Neuronal stem cell (in vitro differentiated cells): ENCODE measurements around the gene TMPRSS6.
A peak's percentile ranks its signal among the peaks of the same experiment; 100 is the strongest.

Experiments
- DNase-seq: peaks from one replicate; pipeline ENCODE4 v3.0.0-alpha.2; 2013; ENCODE audit warnings: low spot score
- H2AFZ ChIP-seq: one replicate; pipeline ENCODE4 v1.6.1; 2013; ENCODE audit warnings: mild to moderate bottlenecking, low read length, inconsistent platforms
- H2AK5ac ChIP-seq: 2 replicates; pipeline ENCODE4 v1.6.1; 2013; ENCODE audit warnings: low read depth, mild to moderate bottlenecking, inconsistent platforms, low read length, moderate library complexity, mixed read lengths
- H2BK120ac ChIP-seq: 2 replicates; pipeline ENCODE4 v1.6.1; 2013; ENCODE audit warnings: low read depth, mild to moderate bottlenecking, inconsistent platforms, low read length, moderate library complexity, mixed read lengths
- H2BK12ac ChIP-seq: one replicate; pipeline ENCODE4 v1.6.1; 2013; ENCODE audit warnings: low read length, inconsistent platforms
- H2BK15ac ChIP-seq: 2 replicates; pipeline ENCODE4 v1.6.1; 2013; ENCODE audit warnings: mild to moderate bottlenecking, low read length, inconsistent platforms, mixed read lengths
- H2BK5ac ChIP-seq: one replicate; pipeline ENCODE4 v1.6.1; 2013; ENCODE audit warnings: inconsistent platforms, mild to moderate bottlenecking, low read length, moderate library complexity
- H3K14ac ChIP-seq: one replicate; pipeline ENCODE4 v1.6.1; 2013; ENCODE audit warnings: low read length, inconsistent platforms
- H3K18ac ChIP-seq: 2 replicates; pipeline ENCODE4 v1.6.1; 2013; ENCODE audit warnings: low read length, inconsistent platforms
- H3K23ac ChIP-seq: 2 replicates; pipeline ENCODE4 v1.6.1; 2013; ENCODE audit warnings: low read depth, mild to moderate bottlenecking, mixed read lengths, low read length, inconsistent platforms; ENCODE audit not compliant: poor library complexity
- H3K27ac ChIP-seq: replicated peaks from 3 replicates; pipeline ENCODE4 v1.5.1; 2013; ENCODE audit warnings: low read length, inconsistent platforms
- H3K27me3 ChIP-seq, 3 experiments: 2 replicates each; pipeline ENCODE4 v1.6.1; 2013; ENCODE audit warnings: low read length in 3 of 3, mild to moderate bottlenecking in 2 of 3, inconsistent platforms in 1 of 3, low read depth in 1 of 3, mixed read lengths in 1 of 3, moderate library complexity in 1 of 3; ENCODE audit not compliant: control insufficient read depth in 3 of 3, insufficient read depth in 3 of 3
- H3K36me3 ChIP-seq, 2 donors: replicated peaks in 1 of 2; 2 replicates each; pipeline ENCODE4 v1.6.1; 2013; ENCODE audit warnings: low read length in 2 of 2; ENCODE audit not compliant: control insufficient read depth in 2 of 2, insufficient read depth in 2 of 2
- H3K4ac ChIP-seq: 2 replicates; pipeline ENCODE4 v1.6.1; 2013; ENCODE audit warnings: inconsistent platforms, mild to moderate bottlenecking, low read length, moderate library complexity
- H3K4me1 ChIP-seq, 2 donors: 1 replicate in 1 of 2; 2 replicates in 1 of 2; pipeline ENCODE4 v1.6.1; 2013; ENCODE audit warnings: low read length in 2 of 2, low read depth in 1 of 2; ENCODE audit not compliant: control insufficient read depth in 2 of 2, insufficient read depth in 1 of 2
- H3K4me2 ChIP-seq: one replicate; pipeline ENCODE4 v1.6.1; 2013; ENCODE audit warnings: mild to moderate bottlenecking, low read length, inconsistent platforms; ENCODE audit not compliant: insufficient read depth, poor library complexity, severe bottlenecking
- H3K4me3 ChIP-seq, 2 donors: 2 replicates each; pipeline ENCODE4 v1.5.1; 2013; ENCODE audit warnings: low read length in 2 of 2, mild to moderate bottlenecking in 2 of 2, inconsistent platforms in 1 of 2, moderate library complexity in 1 of 2
- H3K79me1 ChIP-seq: one replicate; pipeline ENCODE4 v1.6.1; 2013; ENCODE audit warnings: low read depth, mild to moderate bottlenecking, inconsistent platforms, low read length, moderate library complexity
- H3K9ac ChIP-seq: one replicate; pipeline ENCODE4 v1.6.1; 2013; ENCODE audit warnings: mild to moderate bottlenecking, low read depth, low read length, inconsistent platforms; ENCODE audit not compliant: poor library complexity
- H3K9me3 ChIP-seq, 2 donors: replicated peaks in 1 of 2; 2 replicates each; pipeline versions ENCODE3 to v1.6.1; 2013; ENCODE audit warnings: low read length in 2 of 2, mild to moderate bottlenecking in 2 of 2, inconsistent platforms in 1 of 2, low read depth in 1 of 2, mixed read lengths in 1 of 2, moderate library complexity in 1 of 2; ENCODE audit not compliant: control insufficient read depth in 2 of 2, insufficient read depth in 1 of 2
- H4K8ac ChIP-seq: one replicate; pipeline ENCODE4 v1.6.1; 2013; ENCODE audit warnings: low read depth, mild to moderate bottlenecking, inconsistent platforms, low read length, moderate library complexity
- H4K91ac ChIP-seq: one replicate; pipeline ENCODE4 v1.6.1; 2013; ENCODE audit warnings: low read length, low read depth, mild to moderate bottlenecking, inconsistent platforms; ENCODE audit not compliant: poor library complexity
- WGBS, 2 donors: extraction: QIAGEN DNeasy Blood & Tissue Kit; methylation state at CpG; one replicate each; pipeline ENCODE4 v1.1.7; 2013; ENCODE audit warnings: missing lambda C conversion rate in 2 of 2, mixed read lengths in 1 of 2; ENCODE audit not compliant: insufficient read length in 2 of 2, insufficient replicate concordance in 1 of 2; ENCODE audit errors: extremely low coverage in 2 of 2; 5-methylcytosine and 5-hydroxymethylcytosine counted together

The TMPRSS6 gene

GRCh38 chr22:37120569-37121340 lies 11.2 kb upstream of the TMPRSS6 start:
- H2AFZ ChIP-seq, result no peak overlapping the region
- H3K18ac ChIP-seq, result no peak overlapping the region
- no peak overlapping the region for H3K9ac ChIP-seq
- no peaks in the 10 kb centered on the region for H3K9me3 ChIP-seq
- no peak overlapping the region for H3K4me3 ChIP-seq
- no peak overlapping the region for H4K91ac ChIP-seq
- no peaks in the 10 kb centered on the region for H3K79me1 ChIP-seq
- H3K27me3 ChIP-seq, result peaks cover 0 to 9% (median 0%) of the 10 kb centered on the region in 3 experiments
- DNase-seq, result no peak
- H2BK12ac ChIP-seq, result no peak overlapping the region
- H3K4me1 ChIP-seq, result peaks cover 4 to 16% of the 10 kb centered on the region in 2 donors
- H2BK15ac ChIP-seq, result no peak overlapping the region
- H2AK5ac ChIP-seq, result no peak overlapping the region
- no peak overlapping the region for H3K14ac ChIP-seq
- no peak overlapping the region for H3K4me2 ChIP-seq
- H3K23ac ChIP-seq, result no peak overlapping the region
- H3K4ac ChIP-seq, result no peak overlapping the region
- H2BK120ac ChIP-seq, result no peak overlapping the region
- WGBS, 2 donors, result no CpG with 5 or more reads among the region's 11 CpGs
- no peak overlapping the region for H2BK5ac ChIP-seq
- no peaks in the 10 kb centered on the region for H3K36me3 ChIP-seq
- H4K8ac ChIP-seq, result no peak overlapping the region
- no peak overlapping the region for H3K27ac ChIP-seq

- no peak for DNase-seq
- Histone ChIP-seq H3K36me3 (no peaks in the 10 kb centered on the region), H3K79me1 (no peaks in the 10 kb centered on the region), H2AK5ac (no peak overlapping the region), H4K91ac (no peak overlapping the region), H3K27me3 (peaks cover 0 to 10% (median 0%) of the 10 kb centered on the region in 3 experiments), H3K4me3 (no peak overlapping the region), H3K4ac (no peak overlapping the region), H3K4me1 (peaks cover 4 to 16% of the 10 kb centered on the region in 2 donors), H3K18ac (no peak overlapping the region), H3K4me2 (no peak overlapping the region), H3K9me3 (no peaks in the 10 kb centered on the region), H3K23ac (no peak overlapping the region), H3K27ac (no peak overlapping the region), H2AFZ (no peak overlapping the region), H2BK5ac (no peak overlapping the region), H2BK12ac (no peak overlapping the region), H3K14ac (no peak overlapping the region), H2BK15ac (no peak overlapping the region), H2BK120ac (peak overlapping the region; percentile 40), H4K8ac (no peak overlapping the region), H3K9ac (no peak overlapping the region)
- WGBS, 2 donors, result no CpG with 5 or more reads among the region's 13 CpGs
These were observed 10.4 kb upstream of the TMPRSS6 start for GRCh38 chr22:37119872-37120271.

GRCh38 chr22:37118083-37118482 lies 8.6 kb upstream of the TMPRSS6 start:
- Histone ChIP-seq H2BK120ac (no peak overlapping the region), H2BK5ac (no peak overlapping the region), H4K8ac (no peak overlapping the region), H3K9ac (no peak overlapping the region), H2BK15ac (no peak overlapping the region), H3K4me2 (no peak overlapping the region), H3K4me3 (no peak overlapping the region), H3K23ac (no peak overlapping the region), H2AK5ac (no peak overlapping the region), H3K9me3 (no peaks in the 10 kb centered on the region), H3K27ac (no peak overlapping the region), H4K91ac (no peak overlapping the region), H3K79me1 (no peaks in the 10 kb centered on the region), H3K36me3 (no peaks in the 10 kb centered on the region), H2AFZ (no peak overlapping the region), H3K14ac (no peak overlapping the region), H3K4ac (no peak overlapping the region), H3K4me1 (peaks cover 4 to 14% of the 10 kb centered on the region in 2 donors), H3K18ac (no peak overlapping the region), H3K27me3 (peaks cover 0 to 22% (median 0%) of the 10 kb centered on the region in 3 experiments), H2BK12ac (no peak overlapping the region)
- WGBS, 2 donors, result no CpG with 5 or more reads among the region's 5 CpGs
- no peak for DNase-seq

GRCh38 chr22:37117092-37117491 lies 7.6 kb upstream of the TMPRSS6 start:
- no peaks in the 10 kb centered on the region for H3K36me3 ChIP-seq
- no peak overlapping the region for H3K9ac ChIP-seq
- H2BK12ac ChIP-seq, result no peak overlapping the region
- H3K14ac ChIP-seq, result no peak overlapping the region
- H3K9me3 ChIP-seq, result no peaks in the 10 kb centered on the region
- H3K27me3 ChIP-seq, result peaks cover 0 to 22% (median 0%) of the 10 kb centered on the region in 3 experiments
- H3K23ac ChIP-seq, result no peak overlapping the region
- H3K4me1 ChIP-seq, result peaks cover 3 to 4% of the 10 kb centered on the region in 2 donors
- no peak overlapping the region for H4K91ac ChIP-seq
- no peak overlapping the region for H2AK5ac ChIP-seq
- no peak overlapping the region for H2BK5ac ChIP-seq
- no peak overlapping the region for H2AFZ ChIP-seq
- no CpG with 5 or more reads among the region's 4 CpGs for WGBS, 2 donors
- H3K4ac ChIP-seq, result no peak overlapping the region
- no peak for DNase-seq
- H3K18ac ChIP-seq, result no peak overlapping the region
- H2BK15ac ChIP-seq, result no peak overlapping the region
- H4K8ac ChIP-seq, result no peak overlapping the region
- H3K79me1 ChIP-seq, result no peaks in the 10 kb centered on the region
- H3K4me2 ChIP-seq, result no peak overlapping the region
- H3K27ac ChIP-seq, result no peak overlapping the region
- no peak overlapping the region for H2BK120ac ChIP-seq
- no peak overlapping the region for H3K4me3 ChIP-seq
